NCI-H526 treated with DMSO at 0.1 percent for 48 hours (cell line): ENCODE data around the gene PFKP.
A peak's percentile ranks its signal among the peaks of the same experiment; 100 is the strongest.
"Not testable (repeated sequence)": the region's sequence is repeated elsewhere in the genome, so short reads cannot be mapped to it uniquely, and the experiment has no call there.

ENCODE experiments used
- DNase-seq: peaks from one replicate; lab custom pipeline; 2025; lab: John Stamatoyannopoulos, UW

The PFKP gene

DNA sequence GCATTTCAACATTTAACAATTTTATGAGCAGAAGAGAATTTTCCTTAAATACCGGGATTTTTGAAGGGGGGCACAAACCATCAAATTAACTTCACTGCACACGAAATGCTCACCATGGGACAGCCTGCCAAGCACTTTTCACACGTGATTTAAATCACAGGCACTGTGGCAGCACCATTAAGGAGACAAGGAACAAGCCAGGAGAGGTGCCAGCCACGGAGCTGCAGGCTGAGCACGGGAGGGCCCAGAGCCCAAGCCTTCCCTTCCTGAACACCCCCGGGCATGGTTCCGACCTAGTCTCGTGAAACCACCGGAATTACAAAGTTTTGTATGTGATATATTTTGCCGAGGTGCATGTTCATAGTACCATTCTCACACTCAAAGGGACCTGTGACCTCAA lies 91.8 kb downstream of the PFKP start:
- DNase-seq, result no peak

DNA sequence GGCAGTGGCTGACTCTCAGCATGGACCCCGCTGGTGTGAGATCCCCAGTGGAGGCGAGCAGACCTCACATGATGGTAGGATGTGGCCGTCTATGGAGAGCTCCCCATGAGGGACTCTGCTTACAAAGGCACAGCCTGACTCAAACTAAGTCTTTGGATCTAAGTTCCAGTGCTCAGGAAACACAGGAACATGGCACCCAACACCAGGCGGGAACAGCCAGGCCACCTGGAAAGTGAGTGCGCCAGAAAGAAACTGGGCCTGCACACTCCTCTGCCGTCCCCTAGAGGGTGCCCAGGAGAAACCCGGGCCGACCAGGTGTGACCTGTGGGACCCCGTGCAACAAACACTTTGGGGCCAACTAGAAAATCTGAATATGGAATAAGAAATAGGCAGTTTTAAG lies 95.2 kb downstream of the PFKP start:
- DNase-seq, result no peak

- DNase-seq, result no peak
Observed at GRCh38 chr10:3163879-3164278, 96.5 kb downstream of the PFKP start.

DNA sequence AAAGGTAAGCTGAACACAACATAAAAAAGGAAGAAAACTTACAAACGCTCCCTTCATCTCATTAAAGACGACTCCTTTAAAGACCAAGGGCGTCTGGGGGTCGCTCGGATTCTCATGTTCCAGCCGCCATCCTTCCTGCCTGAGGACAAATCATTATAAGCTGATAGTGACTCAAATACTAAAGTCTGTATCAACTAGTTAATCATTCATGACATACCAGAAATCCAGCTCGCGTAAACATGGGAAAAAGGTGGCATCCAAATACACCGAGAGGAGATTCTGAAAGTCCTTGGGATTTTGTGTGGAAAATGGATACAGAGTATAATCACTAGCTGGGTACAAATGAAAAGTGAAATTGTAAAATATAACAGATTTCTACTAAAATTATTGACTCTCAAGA lies 97.8 kb downstream of the PFKP start:
- DNase-seq, result no peak

GRCh38 chr10:3166496-3167290 lies 99.3 kb downstream of the PFKP start:
- no peak for DNase-seq

- DNase-seq, result no peak
Observed at GRCh38 chr10:3167611-3168330, 100.4 kb downstream of the PFKP start.

DNA sequence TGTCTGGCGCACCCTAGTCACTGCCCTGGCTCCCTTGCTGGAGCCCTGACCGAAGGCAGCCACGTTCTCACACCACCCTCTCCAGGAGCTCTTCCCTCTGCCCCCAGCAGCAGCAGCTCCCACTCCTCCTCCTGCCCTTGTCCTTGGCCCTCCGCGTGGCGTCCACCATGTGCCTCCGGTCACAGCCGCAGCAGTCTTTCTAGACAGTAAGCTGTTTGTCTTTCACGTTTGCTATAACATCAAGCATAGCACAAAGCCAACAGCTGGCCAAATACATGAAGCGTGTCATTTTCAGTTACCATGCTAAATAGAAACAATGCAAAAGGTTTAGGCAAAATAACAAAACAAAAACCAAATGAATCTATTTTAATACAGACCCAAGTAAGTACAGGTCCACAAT lies 101.9 kb downstream of the PFKP start:
- peak; percentile 83 for DNase-seq

DNA sequence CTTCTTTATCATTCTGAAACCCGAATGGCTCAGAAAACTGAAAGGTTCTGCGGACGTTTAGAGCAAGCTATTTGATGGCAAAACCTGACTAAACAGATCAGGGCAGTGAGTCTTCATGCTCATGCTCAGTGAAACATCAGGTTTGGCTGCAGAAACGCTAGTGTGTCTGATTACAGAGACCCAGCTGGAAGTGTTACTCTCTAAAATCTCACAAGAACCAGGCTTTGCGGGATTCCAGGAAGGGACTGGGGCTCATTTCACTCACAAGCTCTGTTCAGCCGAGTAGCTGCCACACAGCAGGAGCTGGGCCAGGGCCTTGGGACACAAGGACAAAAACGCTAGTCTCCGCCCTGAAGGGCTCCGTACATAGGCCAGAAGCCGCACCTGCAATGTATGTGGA lies 102.3 kb downstream of the PFKP start:
- peak; percentile 83 for DNase-seq

- not testable (repeated sequence) for DNase-seq
Observed at GRCh38 chr10:3171488-3171887, 104.1 kb downstream of the PFKP start.

DNA sequence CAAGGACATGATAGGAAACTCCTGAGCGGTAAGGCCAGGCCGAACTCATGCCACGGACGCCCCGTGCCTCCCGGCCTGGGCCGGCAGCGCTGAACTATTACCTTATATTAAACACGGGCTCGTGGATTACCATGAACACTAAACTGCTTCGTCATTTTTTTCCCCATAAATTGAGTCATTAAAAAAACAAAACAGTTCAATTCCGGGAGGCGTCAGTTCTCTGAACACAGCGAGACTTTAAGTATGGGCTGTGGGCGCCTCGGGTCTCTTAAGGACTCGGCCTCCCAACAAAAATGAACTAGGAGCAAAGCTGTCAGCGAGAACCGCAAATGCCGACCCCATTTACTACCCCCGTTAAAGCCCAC lies 104.7 kb downstream of the PFKP start:
- no peak for DNase-seq

DNA sequence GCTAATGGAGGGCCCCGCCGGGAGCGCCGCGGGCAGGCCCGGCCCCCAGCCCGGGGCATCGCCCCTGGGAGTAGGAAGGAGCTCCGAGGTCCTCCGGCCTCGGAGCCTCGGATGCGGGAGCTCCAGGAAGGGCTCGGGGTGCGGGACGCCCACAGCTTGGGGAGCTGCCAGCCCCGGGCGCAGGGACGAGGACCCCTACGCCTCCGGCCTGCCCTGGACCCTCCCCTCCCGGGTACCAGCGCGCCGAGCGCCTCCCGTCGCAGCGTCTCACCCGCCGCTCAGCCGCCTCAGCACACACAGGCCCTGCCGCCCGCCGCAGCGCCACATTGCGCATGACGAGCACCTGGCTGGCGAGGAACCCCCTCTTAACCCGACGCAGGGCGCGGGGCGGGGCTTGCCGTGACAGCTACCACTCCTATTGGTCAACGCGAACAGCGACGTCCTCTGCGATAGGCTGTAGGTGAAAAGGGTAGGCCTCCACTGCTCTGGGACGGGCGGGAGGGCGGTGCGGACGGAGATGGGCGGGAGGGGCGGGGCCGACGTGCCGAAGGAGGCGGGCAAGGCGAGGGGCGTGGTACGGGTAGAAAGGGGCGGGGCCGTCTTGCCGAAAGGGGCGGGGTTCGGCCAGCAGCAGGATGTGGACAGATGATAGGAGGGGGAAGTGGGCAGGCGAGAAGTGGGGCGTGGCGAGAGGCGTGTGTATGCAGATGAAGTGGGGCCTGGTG lies 105.3 kb downstream of the PFKP start, which contains the start of gene PITRM1:
Gene PITRM1, minus strand, starts transcription at position 337 of the 725 bp plus-strand sequence. Its CDS starts 10 bp downstream, at position 327.
- DNase-seq, result peak; percentile 96

GRCh38 chr10:3173171-3173878 lies 106.0 kb downstream of the PFKP start:
- DNase-seq, result peak; percentile 96

DNA sequence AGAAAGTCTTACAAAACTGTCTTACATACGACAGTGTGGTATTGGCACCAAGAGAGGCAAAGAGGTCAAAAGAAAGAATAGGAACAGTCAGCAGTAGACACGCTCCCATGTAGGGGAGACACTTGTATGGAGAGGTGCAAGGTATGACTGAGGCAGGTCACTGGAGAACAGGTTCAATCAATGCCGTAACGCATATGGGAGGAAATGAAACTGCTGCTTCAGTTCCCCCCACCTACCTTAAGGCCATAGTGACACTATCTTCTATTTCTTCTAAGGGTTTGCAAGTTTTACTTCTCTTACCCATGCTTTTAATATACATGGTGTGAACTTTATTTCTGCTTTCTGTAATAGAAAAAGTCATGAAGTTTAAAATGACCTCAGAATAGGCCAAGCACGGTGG lies 110.7 kb downstream of the PFKP start:
- DNase-seq, result no peak

- no peak for DNase-seq
Observed at GRCh38 chr10:3179174-3179573, 111.8 kb downstream of the PFKP start.

- peak; percentile 5 for DNase-seq
Observed at GRCh38 chr10:3180355-3181025, 113.1 kb downstream of the PFKP start.

DNA sequence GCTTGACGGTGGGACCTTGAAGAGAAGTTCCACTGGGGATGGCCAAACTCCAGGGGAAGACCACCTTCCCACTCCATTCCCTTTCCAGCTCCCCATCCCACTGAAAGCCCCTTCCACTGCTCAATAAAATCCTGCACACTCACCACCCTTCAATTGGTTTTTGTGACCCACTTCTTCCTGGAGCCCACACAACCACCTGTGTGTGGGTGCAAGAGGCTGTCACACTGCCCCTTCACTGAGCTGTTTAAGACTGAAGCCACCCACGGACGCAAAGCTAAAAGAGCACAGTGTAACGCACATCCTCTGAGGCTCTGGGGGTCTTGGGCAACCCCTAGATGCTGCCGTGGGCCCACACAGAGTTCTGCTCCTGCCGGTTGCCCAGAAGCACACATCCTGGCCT lies 118.0 kb downstream of the PFKP start:
- no peak for DNase-seq

- no peak for DNase-seq
Observed at GRCh38 chr10:3186368-3186767, 119.0 kb downstream of the PFKP start.
